NOMO-1 treated with DMSO at 0.1 percent for 48 hours (cell line): ENCODE results near the gene FA2H.
"Not testable (repeated sequence)": the region's sequence is repeated elsewhere in the genome, so short reads cannot be mapped to it uniquely, and the experiment has no call there.

Experiments
- DNase-seq: peaks from one replicate; lab custom pipeline; 2025; ENCODE audit not compliant: unreplicated experiment; lab: John Stamatoyannopoulos, UW

The FA2H gene

DNA sequence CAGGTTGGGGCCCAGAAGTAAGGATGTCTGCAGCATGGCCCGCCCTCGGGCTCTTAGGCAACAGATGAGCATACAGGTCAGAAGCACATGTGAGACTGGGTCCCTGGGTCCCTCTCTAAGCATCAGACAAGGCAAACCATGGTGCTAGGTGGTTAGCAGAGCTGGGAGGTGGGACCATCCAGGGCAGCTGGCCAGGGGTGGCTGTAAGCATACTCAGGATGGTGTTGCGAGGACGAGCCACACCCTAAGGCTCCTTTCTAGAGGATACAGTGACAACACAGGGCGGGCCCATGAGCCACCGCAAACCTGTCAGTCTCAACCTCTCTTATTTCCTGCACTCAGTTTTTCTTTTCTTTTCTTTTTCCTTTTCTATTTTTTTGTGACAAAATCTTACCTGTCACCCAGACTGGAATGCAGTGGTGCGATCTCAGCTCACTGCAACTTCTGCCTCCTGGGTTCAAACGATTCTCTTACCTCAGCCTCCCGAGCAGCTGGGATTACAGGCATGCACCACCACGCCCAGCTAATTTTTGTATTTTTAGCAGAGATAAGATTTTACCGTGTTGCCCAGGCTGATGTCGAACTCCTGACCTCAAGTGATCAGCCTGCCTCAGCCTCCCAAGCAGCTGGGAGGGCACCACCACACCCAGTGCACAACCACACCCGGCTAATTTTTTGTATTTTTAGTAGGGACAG lies 3.6 kb downstream of the FA2H start:
- DNase-seq, result no peak

DNA sequence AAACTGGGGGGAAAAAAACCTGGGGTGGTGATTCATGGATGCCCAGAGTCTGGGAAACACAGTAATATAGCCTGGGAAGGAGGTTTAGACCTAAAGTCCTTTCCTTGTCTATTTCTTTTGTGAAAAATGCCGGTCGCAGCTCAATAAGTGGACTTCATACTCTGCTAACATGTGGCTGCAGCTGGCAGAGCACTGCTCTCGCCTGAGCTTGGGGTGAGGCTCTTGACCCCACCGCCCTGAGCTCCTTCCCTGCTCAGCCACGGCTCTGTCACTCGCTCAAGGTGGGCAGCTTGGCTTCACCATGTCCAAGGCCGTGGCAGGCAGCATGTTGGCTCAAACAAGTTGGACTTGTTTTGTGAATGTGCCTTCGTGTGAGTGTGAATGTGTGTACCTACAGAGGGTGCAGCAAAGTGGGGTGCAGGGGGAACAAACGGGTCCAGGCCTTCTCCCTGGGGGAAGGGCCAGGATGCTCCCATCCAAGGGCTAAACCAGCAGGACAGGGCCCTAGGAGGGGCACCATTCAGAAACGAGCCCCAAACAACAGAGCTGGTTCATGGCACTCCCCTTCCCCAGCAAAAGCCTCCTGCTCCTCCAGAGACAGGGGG lies 4.9 kb downstream of the FA2H start:
- DNase-seq, result no peak

DNA sequence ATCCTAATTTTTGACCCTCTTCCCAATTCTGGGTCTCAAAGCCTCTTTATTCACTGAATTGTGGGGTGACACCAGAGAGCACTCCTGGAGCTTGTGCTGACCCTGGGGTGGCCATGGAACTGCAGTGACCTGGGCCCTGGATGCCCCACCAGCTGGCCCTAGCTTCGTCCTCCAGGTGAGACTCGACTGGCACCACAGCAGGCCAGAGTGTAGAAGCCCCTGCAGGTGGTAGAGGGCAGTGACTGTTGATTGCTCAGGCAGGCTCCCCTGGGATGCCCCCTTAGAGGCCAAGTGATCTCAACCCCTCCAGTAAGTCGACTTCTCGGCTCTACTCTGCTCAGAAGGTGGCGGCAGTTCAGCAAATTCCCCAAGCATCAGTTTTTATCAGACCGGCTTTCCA lies 6.4 kb downstream of the FA2H start:
- no peak for DNase-seq

DNA sequence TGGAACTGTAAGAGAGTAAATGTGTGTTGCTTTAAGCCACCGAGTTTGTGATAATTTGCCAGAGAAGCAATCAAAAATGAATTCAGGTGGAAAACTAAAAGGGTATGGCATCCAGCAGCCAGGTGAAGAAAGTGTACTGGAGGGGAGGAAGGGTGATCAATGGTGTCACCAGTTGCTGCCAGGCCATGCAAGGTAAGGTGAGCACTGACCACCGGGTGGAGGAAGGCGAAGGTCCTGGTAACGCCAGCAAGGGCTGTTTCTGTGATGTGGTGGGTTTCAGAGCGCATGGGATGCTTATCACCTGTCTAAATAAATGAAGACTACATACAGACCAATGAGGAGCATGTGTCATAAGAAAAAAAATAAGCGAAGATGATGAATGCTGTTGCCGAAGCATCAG lies 6.9 kb downstream of the FA2H start:
- no peak for DNase-seq

DNA sequence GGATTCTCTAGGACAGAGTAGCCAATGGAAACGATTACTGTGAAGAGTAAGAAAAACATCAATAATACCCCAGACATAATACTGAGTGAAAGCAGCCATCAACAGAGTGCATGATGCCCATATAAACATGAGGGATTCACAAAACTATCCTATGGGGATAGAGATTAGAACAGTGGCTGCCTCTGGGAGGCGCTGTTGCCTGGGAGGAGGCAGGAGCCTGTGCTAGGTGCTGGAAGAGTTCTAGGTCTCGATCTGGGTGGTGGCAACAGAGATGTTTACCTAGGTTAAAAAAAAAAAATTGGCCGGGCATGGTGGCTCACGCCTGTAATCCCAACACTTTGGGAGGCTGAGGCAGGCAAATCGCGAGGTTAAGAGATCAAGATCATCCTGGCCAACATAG lies 7.9 kb downstream of the FA2H start:
- no peak for DNase-seq

DNA sequence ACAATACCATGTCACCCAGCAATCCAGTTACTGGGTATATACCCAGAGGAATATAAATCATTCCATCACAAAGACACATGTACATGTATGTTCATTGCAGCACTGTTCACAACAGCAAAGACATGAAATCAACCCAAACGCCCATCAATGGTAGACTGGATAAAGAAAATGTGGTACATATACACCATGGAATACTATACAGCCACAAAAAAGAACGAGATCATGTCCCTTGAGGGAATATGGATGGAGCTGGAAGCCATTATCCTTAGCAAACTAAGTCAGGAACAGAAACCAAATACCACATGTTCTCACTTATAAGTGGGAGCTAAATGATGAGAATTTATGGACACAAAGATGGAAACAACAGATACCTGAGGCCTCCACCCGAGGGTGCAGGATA lies 10.4 kb downstream of the FA2H start:
- not testable (repeated sequence) for DNase-seq

DNA sequence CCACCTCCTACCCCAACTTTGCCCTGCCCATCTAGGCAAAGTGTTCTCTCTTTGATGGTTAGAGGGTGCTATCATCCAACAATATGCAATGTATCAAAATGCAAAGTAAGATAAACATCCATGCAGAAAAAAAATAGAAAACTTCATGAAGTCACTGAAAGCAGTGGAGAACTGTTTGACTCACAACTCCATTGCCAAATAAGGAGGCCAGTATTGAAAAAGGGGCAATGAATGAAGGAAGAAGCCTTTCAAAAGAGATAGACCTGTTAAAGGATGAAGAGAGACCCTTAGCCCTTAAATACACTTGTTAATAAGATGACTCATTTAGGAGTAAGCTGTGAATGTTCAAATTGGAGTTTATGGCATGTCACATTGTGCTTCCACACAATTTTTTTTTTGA lies 13.0 kb downstream of the FA2H start:
- DNase-seq, result no peak

DNA sequence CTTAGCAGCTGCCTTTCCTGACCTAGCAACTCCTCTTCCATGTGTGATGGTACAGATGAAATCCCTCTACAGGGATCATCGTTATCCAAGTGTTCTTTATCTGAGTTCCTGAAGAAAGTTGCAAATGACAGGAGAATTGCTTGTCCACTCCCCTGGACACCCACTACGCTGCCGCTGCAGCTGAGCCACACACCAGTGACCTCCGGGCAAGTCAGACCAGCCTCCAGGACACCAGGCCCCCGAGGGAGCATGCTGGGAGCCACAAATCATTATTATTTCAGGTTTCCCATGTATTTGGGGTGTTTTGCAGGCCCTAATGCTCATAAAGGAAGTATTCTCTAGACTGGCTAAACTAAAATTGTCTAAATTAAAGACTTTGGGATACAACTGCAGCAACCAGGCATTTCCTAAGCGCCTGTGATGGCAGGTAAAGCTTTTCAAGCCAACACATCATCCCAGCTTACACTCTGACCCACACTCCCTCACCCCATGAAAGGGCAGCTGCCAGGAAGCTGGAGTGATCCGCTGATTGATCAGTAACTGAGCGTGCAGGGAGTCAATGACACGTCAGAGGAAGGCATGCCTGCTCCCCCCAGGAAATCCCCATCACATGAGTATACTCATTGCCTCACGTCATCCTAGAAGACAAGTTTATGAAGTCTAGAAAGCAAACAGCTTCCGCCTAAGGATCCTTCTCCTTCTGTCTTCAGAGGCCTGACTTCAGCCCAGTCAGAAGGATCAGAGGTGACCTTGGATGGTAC lies 14.4 kb downstream of the FA2H start:
- no peak for DNase-seq

DNA sequence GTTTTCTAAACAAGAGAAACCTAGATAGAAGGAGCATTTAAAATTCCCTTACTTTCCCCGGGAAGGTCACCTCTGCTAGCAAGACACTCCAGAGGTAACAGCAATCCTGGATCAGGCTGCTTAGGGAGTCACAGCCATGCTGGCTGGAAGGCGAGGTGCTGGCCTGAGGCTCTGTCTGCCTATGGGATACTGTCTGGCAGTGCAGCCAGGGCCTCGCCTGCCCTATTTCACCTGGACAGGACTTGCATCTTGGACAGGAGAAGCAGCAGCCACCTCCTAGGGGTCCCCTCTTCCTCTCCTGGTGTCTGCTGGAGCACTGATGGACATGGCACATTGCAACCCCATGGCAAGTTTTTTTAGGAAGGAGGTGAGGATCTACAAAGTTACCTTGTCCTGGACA lies 15.1 kb downstream of the FA2H start:
- no peak for DNase-seq

DNA sequence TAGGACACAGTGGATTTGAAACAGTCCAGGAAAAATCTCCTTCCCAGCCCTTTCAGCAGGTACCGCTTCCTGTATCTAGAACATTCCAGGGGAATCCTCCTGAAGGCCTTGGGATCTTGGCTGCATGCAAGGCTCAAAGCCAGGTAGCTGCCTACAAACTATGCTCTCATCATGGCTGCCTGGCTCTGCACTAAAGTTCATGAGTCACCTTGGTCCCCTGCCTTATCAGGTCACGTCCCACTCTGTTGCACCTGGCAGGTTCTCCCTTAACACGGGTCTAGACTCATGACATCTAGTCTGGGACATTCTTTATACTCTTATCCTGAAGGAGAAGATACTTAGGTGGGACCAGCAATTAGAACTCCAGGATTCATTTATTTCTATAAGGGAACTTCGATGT lies 15.8 kb downstream of the FA2H start:
- DNase-seq, result no peak

DNA sequence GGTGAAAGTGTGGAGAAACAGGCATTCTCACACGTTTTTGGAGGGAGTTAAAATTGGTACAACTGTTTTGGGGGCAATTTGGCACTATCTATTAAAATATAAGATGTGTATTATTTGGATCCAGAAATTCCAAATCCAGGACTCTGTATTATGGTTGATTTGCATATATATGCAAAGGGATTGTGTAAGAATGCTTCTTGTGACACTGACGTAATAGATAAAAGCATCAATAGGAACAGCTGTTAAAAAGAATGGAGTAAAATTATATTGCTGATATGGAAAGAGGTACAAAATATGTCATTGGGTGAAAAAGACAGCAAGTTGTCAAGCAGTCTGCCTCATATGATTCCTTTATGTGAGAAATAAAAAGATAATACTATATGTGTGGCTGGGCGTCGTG lies 17.3 kb downstream of the FA2H start:
- no peak for DNase-seq

DNA sequence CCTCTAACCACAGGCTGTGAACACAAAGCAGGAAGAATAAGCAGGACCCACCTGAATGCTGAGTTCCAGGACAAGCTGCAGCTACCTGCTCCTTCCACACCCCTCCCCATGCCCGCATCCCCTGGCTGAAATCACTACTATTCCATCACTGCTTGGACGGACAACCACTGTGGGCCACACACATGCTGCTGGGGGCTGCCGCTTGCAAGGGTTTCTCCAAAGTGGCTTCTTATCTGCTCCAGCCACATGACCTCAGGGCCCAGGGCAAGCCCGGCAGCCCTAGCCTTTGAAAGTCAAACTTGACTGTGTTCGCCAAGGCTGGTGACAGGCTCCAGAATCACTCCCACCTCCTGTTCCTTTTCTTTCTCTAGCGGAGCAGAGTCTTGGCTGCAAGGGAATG lies 18.4 kb downstream of the FA2H start:
- no peak for DNase-seq

DNA sequence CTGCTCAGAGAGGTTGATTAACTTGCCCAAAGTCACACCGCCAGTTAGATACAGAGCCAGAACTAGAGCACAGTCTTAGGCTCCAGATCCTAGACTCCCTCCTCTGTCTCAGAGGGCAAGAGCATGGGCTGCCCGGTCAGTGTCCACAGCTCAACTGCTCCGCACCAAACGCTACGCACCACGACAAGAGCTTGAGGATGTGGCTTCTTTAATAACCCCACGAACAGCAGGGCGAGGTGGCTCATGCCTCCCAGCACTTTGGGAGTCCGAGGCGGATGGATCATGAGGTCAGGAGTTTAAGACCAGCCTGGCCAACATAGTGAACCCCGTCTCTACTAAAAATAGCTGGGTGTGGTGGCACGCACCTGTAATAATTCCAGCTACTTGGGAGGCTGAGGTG lies 21.4 kb downstream of the FA2H start:
- no peak for DNase-seq

DNA sequence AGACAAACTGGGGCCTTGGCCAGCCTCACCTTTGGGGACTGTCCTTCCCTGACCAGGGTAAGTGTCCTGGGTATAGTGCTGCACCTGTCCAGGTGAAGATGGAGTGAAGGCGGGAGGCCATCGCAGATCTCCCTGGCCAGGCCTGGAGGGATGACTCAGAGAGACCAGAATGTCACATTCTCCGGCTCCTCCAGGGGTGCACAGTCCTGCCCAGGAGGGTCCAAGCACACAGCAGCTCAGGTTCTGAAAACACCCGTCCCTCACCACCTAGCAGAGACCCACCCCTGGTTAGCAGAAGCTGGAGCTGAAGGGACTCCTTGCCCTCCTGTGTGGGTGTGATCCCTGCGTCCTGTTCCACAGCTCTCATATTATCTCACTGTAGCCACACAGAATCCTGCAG lies 21.9 kb downstream of the FA2H start:
- DNase-seq, result no peak

DNA sequence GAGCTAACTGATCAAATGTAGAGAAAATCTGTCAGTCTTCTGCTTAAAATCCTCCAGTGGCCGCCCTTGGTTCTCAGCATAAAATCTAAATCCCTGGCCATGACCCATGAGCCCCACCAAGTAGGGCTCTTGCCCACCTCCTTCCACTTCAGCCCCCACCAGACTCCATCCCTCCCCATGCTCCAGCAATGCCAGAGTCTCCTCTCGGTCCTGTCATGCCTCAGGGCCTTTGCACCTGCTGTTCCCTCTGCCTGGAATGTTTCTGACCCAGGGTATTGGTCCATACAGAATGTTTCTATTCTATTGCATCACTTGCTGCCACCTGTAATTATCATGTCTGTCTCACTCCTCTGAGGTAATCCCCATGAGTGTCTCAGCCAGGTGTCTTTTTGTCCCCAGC lies 22.4 kb downstream of the FA2H start:
- DNase-seq, result no peak

DNA sequence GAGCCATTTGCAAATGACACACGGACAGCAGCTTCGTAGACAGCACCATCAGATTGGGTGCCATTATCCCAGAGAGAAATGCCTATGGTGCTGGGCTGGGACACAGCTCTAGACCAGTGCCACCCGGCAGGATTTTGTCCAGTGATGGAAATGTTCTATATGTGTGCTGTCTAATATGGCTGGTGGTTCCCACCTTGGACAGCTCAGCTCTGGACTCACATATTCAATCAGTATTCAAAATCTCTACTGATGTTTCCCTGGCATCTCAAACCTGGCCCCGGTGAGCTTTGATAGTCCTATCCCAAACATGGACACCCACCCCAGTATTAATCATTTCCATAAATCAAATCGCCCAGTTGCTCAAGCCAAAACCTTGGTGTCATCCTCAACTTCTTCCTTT lies 23.0 kb downstream of the FA2H start:
- DNase-seq, result no peak

DNA sequence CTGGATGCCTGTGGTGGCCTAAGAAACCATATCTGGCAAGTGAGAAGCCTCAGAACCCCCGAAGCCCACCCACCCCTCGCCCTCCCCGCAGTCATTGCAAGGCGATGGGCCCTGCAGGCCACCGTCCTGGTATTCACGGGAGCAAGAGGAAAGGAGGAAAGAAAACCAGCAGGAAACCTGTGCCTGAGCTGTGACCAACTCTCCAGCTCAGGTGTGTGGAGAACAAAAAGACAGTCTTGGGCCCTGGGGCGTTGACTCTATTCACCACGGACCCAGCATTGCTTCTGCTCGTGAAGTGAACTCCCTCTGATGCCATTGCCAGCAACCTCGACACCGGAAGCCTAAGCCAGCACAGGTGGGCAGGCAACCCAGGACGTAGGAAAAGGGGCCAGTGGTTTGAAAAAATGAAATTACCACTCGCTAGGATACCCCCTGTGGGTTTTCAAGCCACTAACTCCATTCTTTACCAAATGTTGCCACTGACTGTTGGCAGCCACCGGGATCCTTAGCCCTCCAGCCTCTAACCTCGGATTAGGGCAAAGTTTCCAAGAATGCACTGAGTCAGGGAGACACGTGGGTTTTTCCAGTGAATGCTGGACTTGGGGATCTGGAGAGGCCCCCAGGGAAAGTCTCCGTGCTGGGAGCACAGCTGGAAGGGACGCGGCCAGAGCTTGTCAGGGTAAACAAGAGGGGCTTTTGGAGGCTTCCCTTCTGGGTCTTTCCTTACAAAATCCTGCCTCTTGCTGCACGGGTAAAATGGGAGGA lies 25.1 kb downstream of the FA2H start:
- DNase-seq, result no peak

DNA sequence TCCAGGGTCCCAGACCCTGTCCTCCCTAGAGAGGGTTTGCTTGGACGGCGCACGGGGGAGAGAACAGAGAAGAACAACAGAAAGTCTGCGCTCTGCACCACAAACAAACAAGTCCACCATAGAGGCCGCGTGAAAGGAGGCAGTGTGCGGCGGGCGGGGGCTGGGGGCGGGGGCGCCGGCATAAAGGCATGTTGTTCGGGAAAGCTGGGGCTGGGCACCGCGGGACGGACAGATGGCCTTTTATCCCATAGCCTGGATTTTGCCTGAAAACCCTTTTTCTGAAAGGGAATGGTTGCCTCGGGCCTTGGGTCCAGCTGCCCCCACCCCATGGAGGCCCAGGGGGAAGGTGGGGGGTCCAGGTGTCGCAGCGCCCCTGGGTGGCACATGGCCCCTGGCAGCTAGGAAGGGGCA lies 26.0 kb downstream of the FA2H start:
- no peak for DNase-seq

DNA sequence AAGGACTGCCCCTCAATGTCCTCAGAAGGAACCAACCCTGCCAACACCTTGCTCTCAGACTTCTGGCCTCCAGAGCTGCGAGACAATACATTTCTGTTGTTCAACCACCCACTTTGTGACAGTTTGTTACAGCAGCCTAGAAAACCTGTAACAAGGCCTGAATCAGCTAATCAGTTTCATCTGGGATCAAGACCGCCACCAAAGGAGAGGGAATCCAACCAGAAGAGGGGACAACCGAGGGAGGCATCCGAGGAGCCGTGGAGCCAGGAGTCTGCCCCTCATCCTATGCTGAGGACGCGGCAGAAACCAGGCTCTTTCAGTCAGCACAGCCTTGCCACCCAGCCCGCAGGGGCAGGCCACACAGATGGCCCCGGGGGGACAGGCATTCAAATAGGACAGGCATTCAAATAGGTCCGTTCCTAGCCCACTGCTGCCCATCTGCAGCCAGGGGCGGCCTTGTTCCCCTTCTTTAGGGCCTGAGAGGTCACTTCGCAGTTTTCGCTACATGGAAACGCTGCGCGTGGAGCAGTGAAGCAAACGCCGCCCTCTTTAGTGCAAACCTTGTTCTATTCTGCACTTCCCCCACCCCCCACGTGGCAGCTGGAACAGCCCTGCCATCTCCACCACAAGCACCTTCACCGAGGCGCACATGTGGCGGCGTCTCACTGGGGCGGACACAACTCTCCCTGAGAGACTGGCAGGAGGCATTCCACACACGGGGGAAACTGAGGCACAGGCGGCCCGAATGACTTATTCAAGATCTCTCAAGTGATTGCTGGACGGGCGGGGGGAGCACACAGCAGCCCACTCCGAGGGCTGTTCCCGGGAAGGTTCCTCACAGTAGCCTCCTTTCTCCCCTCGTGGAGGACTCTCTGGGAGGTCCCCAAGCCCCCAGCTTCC lies 26.7 kb downstream of the FA2H start:
- DNase-seq, result no peak

DNA sequence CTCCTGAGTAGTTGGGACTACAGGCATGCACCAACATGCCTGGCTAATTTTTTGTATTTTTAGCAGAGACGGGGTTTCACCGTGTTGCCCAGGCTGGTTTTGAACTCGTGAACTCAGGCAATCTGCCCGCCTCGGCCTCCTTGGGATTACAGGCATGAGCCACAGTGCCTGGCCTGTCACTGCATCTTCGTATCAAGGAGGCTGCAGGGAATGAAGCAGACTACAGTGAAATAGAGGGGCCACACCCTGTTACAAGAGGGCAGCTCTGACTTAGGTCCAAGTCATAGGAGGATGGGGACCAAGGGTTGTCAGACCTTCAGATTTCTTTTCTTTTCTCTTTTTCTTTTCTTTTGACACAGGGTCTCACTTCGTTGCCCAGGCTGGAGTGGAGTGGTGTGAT lies 28.7 kb downstream of the FA2H start:
- no peak for DNase-seq

DNA sequence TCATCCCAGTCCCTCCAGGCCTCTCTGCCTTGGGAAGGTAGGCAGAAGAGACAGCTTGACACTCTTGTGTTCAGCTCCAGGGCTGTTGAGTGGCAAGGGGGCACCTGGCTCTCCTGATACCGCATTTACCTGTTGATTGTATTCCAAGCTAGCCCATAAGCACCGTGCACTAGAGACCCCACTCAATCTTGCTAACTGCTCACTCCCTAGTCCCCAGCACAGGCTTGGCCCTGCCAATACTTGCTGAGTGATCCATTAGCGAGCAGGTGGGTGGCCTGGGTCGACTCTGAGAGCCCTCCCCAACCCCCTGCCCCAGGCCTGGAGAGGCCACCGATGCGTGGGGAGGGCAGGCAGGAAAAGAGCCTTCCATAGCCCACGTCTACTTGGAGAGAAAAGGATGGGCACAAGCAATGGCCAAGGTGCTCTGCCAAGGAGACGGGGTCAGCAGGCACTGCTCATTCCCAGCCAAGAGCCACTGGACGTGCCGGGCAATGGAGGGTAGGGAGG lies 29.5 kb downstream of the FA2H start:
- DNase-seq, result no peak
